Measurements from ENCODE around the gene OR13F1.
"Not testable (repeated sequence)": the region's sequence is repeated elsewhere in the genome, so short reads cannot be mapped to it uniquely, and the experiment has no call there.

OR13F1 gene, protein sequence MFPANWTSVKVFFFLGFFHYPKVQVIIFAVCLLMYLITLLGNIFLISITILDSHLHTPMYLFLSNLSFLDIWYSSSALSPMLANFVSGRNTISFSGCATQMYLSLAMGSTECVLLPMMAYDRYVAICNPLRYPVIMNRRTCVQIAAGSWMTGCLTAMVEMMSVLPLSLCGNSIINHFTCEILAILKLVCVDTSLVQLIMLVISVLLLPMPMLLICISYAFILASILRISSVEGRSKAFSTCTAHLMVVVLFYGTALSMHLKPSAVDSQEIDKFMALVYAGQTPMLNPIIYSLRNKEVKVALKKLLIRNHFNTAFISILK

DNA sequence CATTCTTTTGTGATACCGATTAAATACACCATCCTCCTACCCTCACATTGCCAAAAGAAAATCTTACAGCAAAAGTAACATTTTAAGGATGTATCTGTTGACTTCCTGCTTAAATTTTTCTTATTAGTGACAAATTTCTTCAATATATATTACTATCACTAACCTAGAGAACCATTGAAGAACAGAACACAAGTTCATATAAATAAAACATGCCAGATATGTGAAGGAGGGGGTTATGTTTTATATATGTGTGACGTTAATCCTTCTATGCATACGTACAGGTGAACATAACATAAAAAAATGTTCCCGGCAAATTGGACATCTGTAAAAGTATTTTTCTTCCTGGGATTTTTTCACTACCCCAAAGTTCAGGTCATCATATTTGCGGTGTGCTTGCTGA, at the start of gene OR13F1:
TSS of gene OR13F1 (plus strand) at position 301 of the 400 bp plus-strand sequence. CDS start at position 301, 0 bp downstream.
- no peak for DNase-seq (ENCODE audit: low read depth in 1 of 2, low spot score in 1 of 2)

DNA sequence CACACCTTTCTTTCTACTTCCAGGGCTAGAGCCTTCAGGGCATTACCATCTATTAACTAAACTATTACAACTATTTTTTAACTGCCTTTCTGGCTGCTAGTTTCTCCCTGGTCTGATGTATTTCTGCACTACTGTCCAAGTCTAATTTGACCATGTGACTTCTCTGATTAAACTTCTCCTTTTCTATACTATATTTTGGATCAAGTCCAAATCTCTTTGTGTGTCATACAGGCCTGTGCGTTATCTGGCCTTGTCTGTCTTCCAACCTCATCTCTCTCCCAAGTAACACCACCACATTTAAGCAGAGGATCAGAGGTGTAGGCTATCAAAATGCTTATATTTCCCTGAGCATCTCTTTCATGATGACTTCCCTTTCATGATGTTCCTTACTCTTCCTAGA, 47.2 kb upstream of the OR13F1 start:
- no peak for DNase-seq (ENCODE audit: low read depth in 1 of 2, low spot score in 1 of 2)

DNA sequence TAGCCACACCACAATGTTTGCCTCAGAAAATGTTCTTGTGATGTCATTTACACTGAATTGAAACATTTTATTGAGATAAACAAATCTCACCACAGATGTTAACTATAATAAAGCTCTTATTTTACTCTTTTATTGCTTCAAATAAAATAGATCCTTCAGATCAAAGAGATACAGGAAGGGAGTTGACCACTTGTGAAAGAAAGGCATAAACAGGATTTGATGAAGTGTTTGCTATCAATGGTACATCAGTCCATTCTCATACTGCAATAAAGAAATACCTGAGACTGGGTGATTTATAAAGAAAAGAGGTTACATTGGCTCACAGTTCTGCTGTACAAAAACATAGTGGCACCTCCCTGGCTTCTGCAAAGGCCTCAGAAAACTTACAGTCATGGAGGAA, 40.2 kb upstream of the OR13F1 start:
- DNase-seq (ENCODE audit: low read depth in 1 of 2, low spot score in 1 of 2) = no peak

DNA sequence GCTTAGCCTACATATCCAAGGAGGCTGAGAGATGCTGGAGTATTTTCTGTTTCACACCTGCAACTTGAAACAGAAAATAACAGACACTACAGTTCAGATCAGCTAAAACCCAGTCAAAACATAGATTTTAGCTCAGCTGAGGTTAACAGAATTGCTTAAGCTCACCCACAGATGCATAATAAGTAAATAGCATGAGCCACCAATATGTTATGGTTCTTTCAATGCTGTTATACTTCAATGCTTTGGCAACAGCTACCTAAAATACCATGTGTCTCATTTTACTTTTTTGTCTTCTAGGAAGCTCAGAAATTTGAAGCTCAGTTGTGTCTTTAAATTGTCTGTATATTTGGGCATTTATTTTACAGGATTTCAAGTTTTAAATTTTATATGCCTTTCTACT, 35.8 kb upstream of the OR13F1 start:
- no peak for DNase-seq (ENCODE audit: low read depth in 1 of 2, low spot score in 1 of 2)

DNA sequence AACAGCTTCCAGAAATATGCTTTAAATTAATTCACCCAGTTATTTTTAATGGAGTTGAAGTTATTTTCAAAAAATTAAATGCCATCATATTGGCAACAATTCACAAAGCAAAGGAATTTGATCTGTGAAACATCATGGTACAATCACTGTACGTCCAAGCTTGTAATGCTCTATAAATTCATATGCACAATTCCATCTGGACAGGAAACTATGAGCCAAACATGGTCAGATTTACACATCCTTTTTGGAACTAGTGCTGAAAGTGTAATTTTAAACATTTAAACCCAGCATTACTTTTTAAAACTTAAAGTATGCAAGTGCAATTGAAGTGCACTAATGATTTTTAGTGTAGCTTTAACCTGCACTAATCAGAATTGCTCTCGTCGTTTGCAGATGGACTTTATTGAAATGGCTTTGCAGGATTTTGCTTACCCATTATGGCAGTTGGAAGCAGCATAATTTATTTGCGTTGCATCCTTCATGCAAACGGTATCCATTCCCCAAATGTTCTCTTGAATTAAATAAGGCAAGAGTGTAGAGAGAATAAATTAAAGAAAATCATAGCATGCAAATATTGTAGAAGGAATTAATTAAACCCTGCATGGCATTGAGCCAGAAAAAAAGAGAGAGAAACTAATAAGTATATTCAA, 21.0 kb upstream of the OR13F1 start:
- no peak for DNase-seq (ENCODE audit: low read depth in 1 of 2, low spot score in 1 of 2)

DNA sequence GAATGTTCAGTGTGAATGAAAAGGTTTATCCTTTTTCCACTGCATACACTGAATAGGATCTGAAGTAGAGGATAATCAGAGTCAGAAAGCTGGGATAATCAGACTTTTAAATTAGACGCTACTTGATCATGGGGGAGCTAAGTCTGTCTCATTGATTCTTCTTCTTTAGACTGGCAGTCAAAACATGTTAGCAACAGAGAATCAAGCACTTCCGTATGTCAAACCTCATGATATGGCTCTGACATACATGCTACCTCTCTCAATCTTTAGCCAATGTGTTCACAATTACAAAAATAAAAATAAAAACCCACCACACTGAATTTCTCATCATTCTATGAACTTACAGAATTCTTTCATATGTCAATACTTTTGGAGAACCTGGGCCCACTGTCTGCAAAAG, 19.0 kb upstream of the OR13F1 start:
- no peak for DNase-seq (ENCODE audit: low read depth in 1 of 2, low spot score in 1 of 2)

DNA sequence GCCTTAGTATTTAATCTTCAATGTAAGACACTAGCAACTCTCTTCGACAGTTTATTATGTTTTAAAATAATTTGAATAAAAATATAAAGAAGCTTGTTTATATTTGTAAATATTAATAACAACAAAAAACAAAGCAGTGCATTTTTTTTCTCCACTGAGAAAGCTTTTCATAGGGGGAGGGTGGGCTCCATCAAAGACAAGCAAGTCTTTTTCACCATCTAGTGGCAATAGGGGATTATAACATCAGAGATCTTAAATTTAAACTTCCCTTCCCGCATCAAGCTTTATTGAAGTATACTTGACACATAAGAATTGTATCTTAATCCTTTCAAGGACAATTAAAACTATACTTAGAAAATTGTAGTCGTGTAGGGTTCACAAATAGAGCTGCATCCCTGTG, 9.3 kb upstream of the OR13F1 start:
- no peak for DNase-seq (ENCODE audit: low read depth in 1 of 2, low spot score in 1 of 2)

DNA sequence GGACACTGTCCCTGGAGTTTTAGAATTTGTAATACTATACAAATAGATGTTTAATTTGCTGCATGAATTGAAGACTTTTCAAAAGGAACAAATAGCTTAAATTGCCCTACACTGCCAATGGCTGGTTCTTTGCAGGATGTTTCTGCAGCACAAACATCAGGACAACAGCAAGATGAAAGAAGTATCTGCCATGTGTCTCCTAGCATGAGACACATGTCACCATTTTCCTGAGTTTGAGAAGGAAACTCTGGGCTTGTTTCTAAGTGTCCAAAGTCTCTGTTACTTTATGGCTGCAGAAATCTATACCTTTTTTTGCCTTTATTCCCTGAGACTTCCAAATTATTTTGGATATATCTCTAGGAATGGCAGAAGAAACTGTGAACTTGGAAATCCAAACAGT, 623 bp upstream of the OR13F1 start:
- DNase-seq (ENCODE audit: low read depth in 1 of 2, low spot score in 1 of 2) = no peak

DNA sequence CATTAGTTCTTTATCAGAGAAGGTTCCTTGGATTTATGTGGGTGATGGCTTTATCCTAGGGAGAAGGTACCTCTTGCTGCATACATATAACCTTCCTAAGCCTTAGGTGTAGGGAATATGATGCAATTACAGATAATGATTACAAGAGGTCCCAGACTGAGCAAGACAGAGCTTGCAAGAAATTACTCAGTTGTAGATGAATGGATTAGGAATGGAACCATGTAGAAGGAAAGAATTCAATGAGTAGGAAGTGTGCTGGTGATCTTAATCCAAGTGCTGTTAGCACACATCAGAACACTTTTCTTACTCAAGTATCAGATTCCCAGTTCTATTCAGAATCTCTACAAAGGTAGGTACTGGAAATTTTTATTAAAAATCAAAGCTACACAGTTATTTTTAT, 2.5 kb downstream of the OR13F1 start:
- DNase-seq (ENCODE audit: low read depth in 1 of 2, low spot score in 1 of 2) = no peak

DNA sequence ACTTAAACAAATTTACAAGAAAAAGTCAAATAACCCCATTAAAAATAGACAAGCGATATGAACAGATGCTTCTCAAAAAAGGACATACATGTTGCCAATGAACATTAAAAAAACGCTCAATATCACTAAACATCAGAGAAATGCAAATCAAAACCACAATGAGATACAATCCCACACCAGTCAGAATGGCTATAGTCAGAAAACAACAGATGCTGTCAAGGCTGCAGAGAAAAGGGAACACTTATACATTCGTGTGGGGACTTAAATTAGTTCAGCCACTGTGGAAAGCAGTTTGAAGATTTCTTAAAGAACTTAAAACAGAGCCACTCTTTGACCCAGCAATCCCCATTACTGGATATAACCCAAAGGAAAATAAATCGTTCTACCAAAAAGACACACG, 10.8 kb downstream of the OR13F1 start:
- DNase-seq (ENCODE audit: low read depth in 1 of 2, low spot score in 1 of 2) = no peak

DNA sequence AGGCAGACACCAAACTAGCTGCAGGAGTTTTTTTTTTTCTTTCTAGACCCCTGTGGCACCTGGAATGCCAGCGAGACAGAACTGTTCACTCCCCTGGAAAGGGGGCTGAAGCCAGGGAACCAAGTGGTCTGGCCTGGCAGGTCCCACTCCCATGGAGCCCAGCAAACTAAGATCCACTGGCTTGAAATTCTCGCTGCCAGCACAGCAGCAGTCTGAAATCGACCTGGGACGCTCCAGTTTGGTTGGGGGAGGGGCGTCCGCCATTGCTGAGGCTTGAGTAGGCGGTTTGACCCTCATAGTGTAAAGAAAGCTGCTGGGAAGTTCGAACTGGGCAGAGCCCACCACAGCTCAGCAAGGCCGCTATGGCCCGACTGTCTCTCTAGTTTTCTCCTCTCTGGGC, 16.2 kb downstream of the OR13F1 start:
- DNase-seq (ENCODE audit: low read depth in 1 of 2, low spot score in 1 of 2) = not testable (repeated sequence)

DNA sequence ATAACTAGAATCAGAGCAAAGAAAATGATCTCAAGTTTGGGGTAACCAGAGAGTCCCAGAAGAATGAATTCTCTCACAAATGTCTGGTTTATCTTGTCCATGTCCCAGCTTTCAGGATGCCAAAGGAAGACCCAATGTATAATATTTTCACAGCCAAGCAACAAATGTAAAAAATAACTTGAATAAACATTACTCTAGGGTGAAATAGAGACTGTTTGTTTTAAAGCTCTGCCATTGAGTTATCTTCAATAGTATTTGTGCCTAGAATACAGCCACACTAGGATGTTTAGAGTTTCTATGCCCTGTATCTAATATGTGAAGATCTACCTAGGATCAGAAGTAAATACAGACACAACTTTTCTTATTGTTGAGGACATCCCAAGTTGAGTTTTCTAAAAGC, 23.0 kb downstream of the OR13F1 start, which contains the start of gene OR13C4:
TSS of gene OR13C4 (minus strand) at position 101 of the 400 bp plus-strand sequence. CDS start at position 101, 0 bp downstream.
- no peak for DNase-seq (ENCODE audit: low read depth in 1 of 2, low spot score in 1 of 2)

DNA sequence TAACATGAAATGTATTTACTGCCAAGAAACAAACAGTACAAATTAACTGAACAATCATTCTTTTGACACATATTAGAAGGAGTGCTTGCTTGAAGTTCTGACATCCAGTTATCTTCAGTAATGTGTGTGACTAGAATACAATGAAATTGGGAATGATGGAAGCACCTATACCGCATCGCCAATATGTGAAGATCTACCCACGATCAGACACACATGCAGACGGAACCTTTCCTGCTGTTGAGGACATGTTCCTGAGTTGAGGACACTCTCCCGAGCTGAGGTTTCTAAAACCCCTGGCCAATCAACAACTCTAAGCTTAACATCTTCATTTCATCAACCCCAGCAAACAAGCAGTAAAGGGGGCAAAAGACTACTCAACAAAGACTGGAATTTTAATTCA, 32.7 kb downstream of the OR13F1 start, which contains the start of gene OR13C3:
TSS of gene OR13C3 (minus strand) at position 101 of the 400 bp plus-strand sequence. CDS start 133 bp downstream, outside the sequence.
- DNase-seq (ENCODE audit: low read depth in 1 of 2, low spot score in 1 of 2) = no peak

DNA sequence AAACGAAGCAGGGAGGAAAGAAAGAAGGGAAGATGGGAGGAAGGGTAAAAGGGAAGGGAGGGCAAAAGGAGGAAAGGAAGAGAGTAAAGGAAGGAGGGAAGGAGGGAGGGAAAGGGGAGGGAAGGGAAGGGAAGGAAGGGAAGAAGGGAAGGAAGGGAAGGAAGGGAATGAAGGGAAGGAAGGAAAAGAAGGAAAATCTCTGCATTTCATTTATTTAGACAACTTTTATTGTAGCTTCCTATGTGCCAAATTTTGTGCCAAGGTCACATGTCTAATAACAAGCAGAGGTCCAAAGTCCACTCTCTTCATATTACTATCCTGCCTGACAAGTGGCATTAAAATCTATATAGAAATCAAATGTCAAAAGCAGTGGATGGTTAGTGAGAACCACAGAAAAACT, 35.2 kb downstream of the OR13F1 start:
- DNase-seq (ENCODE audit: low read depth in 1 of 2, low spot score in 1 of 2) = no peak

DNA sequence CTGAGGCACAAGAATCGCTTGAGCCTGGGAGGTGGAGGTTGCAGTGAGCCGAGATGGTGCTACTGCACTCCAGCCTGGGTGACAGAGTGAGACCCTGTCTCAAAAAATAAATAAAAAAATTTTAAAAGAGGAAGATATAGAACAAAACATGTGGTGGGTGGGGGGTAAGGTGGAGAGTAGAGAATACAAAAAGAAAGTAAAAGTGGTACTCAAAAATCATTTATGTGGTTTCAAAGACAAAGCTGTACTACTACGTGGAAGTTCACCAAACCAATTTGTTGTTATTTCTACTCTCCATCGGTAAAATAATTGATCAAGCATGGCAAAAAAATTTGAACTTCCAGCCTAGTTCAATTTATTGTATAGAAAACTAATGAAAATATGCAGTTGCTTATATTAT, 40.6 kb downstream of the OR13F1 start:
- DNase-seq (ENCODE audit: low read depth in 1 of 2, low spot score in 1 of 2) = no peak

DNA sequence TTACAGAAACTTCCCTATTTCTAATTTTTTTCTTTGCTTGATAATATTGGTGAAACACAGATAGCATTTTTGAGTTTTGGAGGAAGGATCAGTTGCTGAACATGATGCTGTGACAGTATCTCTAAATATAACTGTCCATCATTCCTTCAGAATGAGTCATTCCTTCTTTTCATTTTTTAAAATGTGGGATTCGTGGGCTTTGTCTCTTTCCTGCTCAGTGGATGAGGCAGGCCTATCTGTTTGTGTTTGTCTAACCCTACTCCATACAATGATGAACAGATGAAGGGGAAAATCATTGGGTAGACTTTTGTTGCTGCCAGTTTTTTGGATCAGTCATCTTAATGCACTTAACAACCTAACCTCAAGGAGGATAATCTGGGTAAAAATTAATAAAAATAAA, 49.2 kb downstream of the OR13F1 start:
- no peak for DNase-seq (ENCODE audit: low read depth in 1 of 2, low spot score in 1 of 2)
